GM12878 (cell line): ENCODE measurements around the gene ZNF672.

Experiments used
- CTCF ChIP-seq, 3 experiments: IDR thresholded peaks in 2 of 3; conservative IDR thresholded peaks in 1 of 3; 2 replicates each; pipeline ENCODE4 v1.5.1; 2011; ENCODE audit warnings: low read depth in 3 of 3, low read length in 3 of 3, mild to moderate bottlenecking in 3 of 3, control low read depth in 2 of 3, moderate library complexity in 2 of 3, inconsistent platforms in 1 of 3, mixed read lengths in 1 of 3; ENCODE audit not compliant: control insufficient read depth in 2 of 3, insufficient read depth in 1 of 3; ENCODE audit errors: extremely low read depth in 1 of 3
- HCFC1 ChIP-seq: fragments of 150-350 bp; IDR thresholded peaks from 2 replicates; pipeline ENCODE4 v1.6.1; 2014; ENCODE audit warnings: low read length
- HDGF ChIP-seq: fragments of 450-650 bp; IDR thresholded peaks from 2 replicates; pipeline ENCODE4 v1.6.1; 2016; ENCODE audit warnings: antibody characterized with exemption
- NFIC ChIP-seq: IDR thresholded peaks from 2 replicates; pipeline ENCODE4 v1.6.1; 2012; ENCODE audit warnings: low read depth, mild to moderate bottlenecking, inconsistent platforms, low read length, moderate library complexity

GRCh38 chr1:248886237-248886895 is 48.3 kb downstream of the ZNF672 start:
- TF ChIP-seq CTCF (IDR thresholded peaks at IDR 0.05 in 2 of 3, conservative IDR thresholded peaks at IDR 0.05 in 1 of 3; ENCODE audit: control insufficient read depth in 2 of 3, extremely low read depth in 1 of 3, insufficient read depth in 1 of 3, low read depth in 3 of 3, low read length in 3 of 3) (no peak), HDGF (no peak), HCFC1 (no peak), NFIC (no peak)
